Smooth muscle cell (in vitro differentiated cells): Measurements from ENCODE around the gene ZDHHC24. TPM values are rescaled to one million over a fixed set of nuclear protein-coding genes. Genes with fewer than 3 reads are reported as not detected.

ENCODE experiments used
- DNase-seq: peaks from one replicate; lab custom pipeline; 2025; ENCODE audit not compliant: unreplicated experiment; lab: John Stamatoyannopoulos, UW
- H2AFZ ChIP-seq: fragments of 200-600 bp; sonication (generic); 2 replicates; pipeline ENCODE4 v1.6.0; 2016; ENCODE audit warnings: antibody characterized with exemption, low read depth, mild to moderate bottlenecking
- H3F3A ChIP-seq: fragments of 200-600 bp; sonication (generic); 2 replicates; pipeline ENCODE4 v1.6.0; 2017; ENCODE audit warnings: antibody characterized with exemption, low read depth
- H3K27ac ChIP-seq: fragments of 200-600 bp; sonication (generic); 2 replicates; pipeline ENCODE4 v1.5.1; 2016; ENCODE audit warnings: low read depth, mild to moderate bottlenecking
- H3K27me3 ChIP-seq: fragments of 200-600 bp; sonication (generic); 2 replicates; pipeline ENCODE4 v1.6.1; 2016; ENCODE audit warnings: low read depth, mild to moderate bottlenecking
- H3K36me3 ChIP-seq: fragments of 200-600 bp; sonication (generic); 2 replicates; pipeline ENCODE4 v1.5.1; 2016; ENCODE audit warnings: low read depth
- H3K4me1 ChIP-seq: fragments of 200-600 bp; sonication (generic); 2 replicates; pipeline ENCODE4 v1.5.1; 2016; ENCODE audit warnings: low read depth
- H3K4me2 ChIP-seq: fragments of 200-600 bp; sonication (generic); 2 replicates; pipeline ENCODE4 v1.6.0; 2016; ENCODE audit warnings: mild to moderate bottlenecking
- H3K4me3 ChIP-seq: fragments of 200-600 bp; sonication (generic); 2 replicates; pipeline ENCODE4 v1.5.1; 2016; ENCODE audit warnings: mild to moderate bottlenecking
- H3K79me2 ChIP-seq: fragments of 200-600 bp; sonication (generic); 2 replicates; pipeline ENCODE4 v1.6.0; 2016; ENCODE audit warnings: low read depth, mild to moderate bottlenecking
- H3K9ac ChIP-seq: fragments of 200-600 bp; sonication (generic); 2 replicates; pipeline ENCODE4 v1.6.0; 2016; ENCODE audit warnings: low read depth
- H3K9me3 ChIP-seq: fragments of 200-600 bp; sonication (generic); replicated peaks from 2 replicates; pipeline ENCODE4 v1.5.1; 2016; ENCODE audit warnings: low read depth
- H4K20me1 ChIP-seq: fragments of 200-600 bp; sonication (generic); 2 replicates; pipeline ENCODE4 v1.6.0; 2016; ENCODE audit warnings: low read depth
- CTCF ChIP-seq: fragments of 200-600 bp; sonication (generic); IDR thresholded peaks from 2 replicates; pipeline ENCODE4 v1.5.1; 2017; ENCODE audit warnings: borderline replicate concordance, mild to moderate bottlenecking, antibody characterized with exemption; ENCODE audit not compliant: insufficient read depth, poor library complexity, severe bottlenecking
- WGBS: methylation state at CpG from one replicate; pipeline ENCODE4 v1.1.7; 2016; ENCODE audit warnings: low lambda C conversion rate; 5-methylcytosine and 5-hydroxymethylcytosine counted together
- polyA plus RNA-seq: library from polyadenylated mRNA; unstranded; fragments of >200 nt; fragmentation: Nextera tagmentation; extraction: Ambion mirVana; gene quantifications from 2 replicates; pipeline ENCODE4 v1.2.1, GENCODE V29; 2016
- total RNA-seq: library from RNA; depleted of rRNA; stranded (reverse); fragments of >200 nt; gene quantifications from 2 replicates; pipeline ENCODE4 v1.2.3, GENCODE V29; 2014

The ZDHHC24 gene
- total and polyA plus RNA-seq, 2 experiments from 2014 or later = 13.9 to 15.7 TPM

- H3K9ac ChIP-seq = no peak overlapping the region
- DNase-seq = no peak
- no peaks in the 10 kb centered on the region for H3K9me3 ChIP-seq
- no peaks in the 10 kb centered on the region for H4K20me1 ChIP-seq
- no peaks in the 10 kb centered on the region for H3K4me1 ChIP-seq
- H3K4me2 ChIP-seq = no peak overlapping the region
- H3K4me3 ChIP-seq = no peak overlapping the region
- H3F3A ChIP-seq = no peaks in the 10 kb centered on the region
- H3K36me3 ChIP-seq = no peaks in the 10 kb centered on the region
- no peaks in the 10 kb centered on the region for H3K79me2 ChIP-seq
- 88% methylated on average over 7 of the region's 7 CpGs for WGBS
- H3K27ac ChIP-seq = no peak overlapping the region
- TF ChIP-seq CTCF = no peak
- no peak overlapping the region for H2AFZ ChIP-seq
- no peaks in the 10 kb centered on the region for H3K27me3 ChIP-seq
Measured at GRCh38 chr11:66489636-66490035, 56.2 kb downstream of the ZDHHC24 start.

- Histone ChIP-seq H4K20me1 (no peaks in the 10 kb centered on the region), H3K79me2 (no peaks in the 10 kb centered on the region), H2AFZ (no peak overlapping the region), H3K4me2 (no peak overlapping the region), H3K4me3 (no peak overlapping the region), H3F3A (no peaks in the 10 kb centered on the region), H3K9me3 (no peaks in the 10 kb centered on the region), H3K27me3 (no peaks in the 10 kb centered on the region), H3K36me3 (no peaks in the 10 kb centered on the region), H3K4me1 (no peaks in the 10 kb centered on the region), H3K27ac (no peak overlapping the region), H3K9ac (no peak overlapping the region)
- no peak for TF ChIP-seq CTCF
- DNase-seq = no peak
- WGBS = 97% methylated on average over 10 of the region's 10 CpGs
Measured at GRCh38 chr11:66488957-66489356, 56.9 kb downstream of the ZDHHC24 start.

- DNase-seq = no peak
- Histone ChIP-seq H3K27ac (no peak overlapping the region), H3K4me3 (no peak overlapping the region), H2AFZ (no peak overlapping the region), H3K4me1 (no peaks in the 10 kb centered on the region), H3K9me3 (no peaks in the 10 kb centered on the region), H3K27me3 (no peaks in the 10 kb centered on the region), H3K36me3 (no peaks in the 10 kb centered on the region), H3K79me2 (no peaks in the 10 kb centered on the region), H3K9ac (no peak overlapping the region), H4K20me1 (no peaks in the 10 kb centered on the region), H3F3A (no peaks in the 10 kb centered on the region), H3K4me2 (no peak overlapping the region)
- TF ChIP-seq CTCF = no peak
- WGBS = 83% methylated on average over 7 of the region's 7 CpGs
Measured at GRCh38 chr11:66484806-66485380, 61.0 kb downstream of the ZDHHC24 start.

GRCh38 chr11:66480117-66480938 is 65.5 kb downstream of the ZDHHC24 start, which contains the start of gene DPP3:
TSS of gene DPP3 (plus strand) at chr11:66480434. CDS start at chr11:66482201, 1,767 bp downstream.
- Histone ChIP-seq H3K4me1 (no peaks in the 10 kb centered on the region), H3K4me3 (peak within 1 kb of the TSS; percentile 88), H3F3A (no peaks in the 10 kb centered on the region), H4K20me1 (no peaks in the 10 kb centered on the region), H3K9ac (peak within 1 kb of the TSS; percentile 91), H3K9me3 (no peaks in the 10 kb centered on the region), H3K4me2 (peak within 1 kb of the TSS; percentile 93), H3K36me3 (no peaks in the 10 kb centered on the region), H3K27ac (peak within 1 kb of the TSS; percentile 86), H3K79me2 (peaks cover 4% of the 10 kb centered on the region), H3K27me3 (no peaks in the 10 kb centered on the region), H2AFZ (peak within 1 kb of the TSS; percentile 93)
- DNase-seq = peak; percentile 88
- no peak for TF ChIP-seq CTCF
- WGBS = 1% methylated on average over 43 of the region's 62 CpGs
